WTC11 (cell line): Measurements from ENCODE around the gene SFI1.

Experiments
- CREB1 ChIP-seq: sonication (generic); formaldehyde crosslinking; IDR thresholded peaks from 2 replicates; pipeline ENCODE4 v1.8.0; 2023; ENCODE audit warnings: mild to moderate bottlenecking, missing genetic modification reagents
- GTF2I ChIP-seq: fragments of 250-450 bp; sonication (Bioruptor Pico); conservative IDR thresholded peaks from 2 replicates; pipeline ENCODE4 v1.4.0; 2021; ENCODE audit warnings: mild to moderate bottlenecking
- KAT7 ChIP-seq: sonication (generic); formaldehyde crosslinking; IDR thresholded peaks from 2 replicates; pipeline ENCODE4 v1.8.1; 2023; ENCODE audit warnings: missing genetic modification reagents, mild to moderate bottlenecking, borderline replicate concordance
- NFYB ChIP-seq: sonication (generic); formaldehyde crosslinking; conservative IDR thresholded peaks from 2 replicates; pipeline ENCODE4 v1.8.0; 2022; ENCODE audit warnings: low read depth, missing genetic modification reagents
- TF ChIP-seq, protein P1 (sequence below): fragments of 200-600 bp; IDR thresholded peaks from 2 replicates; pipeline ENCODE4 v1.8.0; 2022; ENCODE audit warnings: antibody characterized with exemption
- TF ChIP-seq, protein P2 (sequence below): sonication (generic); formaldehyde crosslinking; IDR thresholded peaks from 2 replicates; pipeline ENCODE4 v1.8.0; 2022; ENCODE audit warnings: missing genetic modification reagents

DNA sequence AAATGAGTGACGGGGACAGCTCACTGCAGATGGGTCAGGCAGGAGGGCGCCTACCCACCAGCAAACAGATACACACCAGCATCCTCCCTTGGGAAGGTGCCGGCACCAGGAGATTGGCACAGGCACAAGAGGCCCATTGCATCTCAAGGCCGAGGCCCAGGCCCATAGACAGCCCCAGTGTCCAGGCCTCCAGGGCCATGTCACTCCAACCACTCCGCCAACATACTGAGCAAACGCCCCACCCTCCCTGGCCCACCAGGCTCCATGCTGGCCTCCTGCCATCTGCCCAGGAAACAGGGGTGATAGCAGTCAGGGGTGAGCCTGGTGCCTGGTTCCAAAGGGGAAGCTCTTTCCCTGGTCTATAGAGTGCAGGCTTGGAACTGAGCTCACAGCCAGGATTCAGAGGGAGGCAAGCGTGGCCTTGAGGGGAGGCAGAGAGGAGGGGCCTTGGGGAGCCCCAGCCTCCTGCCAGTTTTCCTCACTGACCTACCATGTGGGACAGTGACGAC, 130.9 kb downstream of the SFI1 start:
- TF ChIP-seq, protein P1, sequence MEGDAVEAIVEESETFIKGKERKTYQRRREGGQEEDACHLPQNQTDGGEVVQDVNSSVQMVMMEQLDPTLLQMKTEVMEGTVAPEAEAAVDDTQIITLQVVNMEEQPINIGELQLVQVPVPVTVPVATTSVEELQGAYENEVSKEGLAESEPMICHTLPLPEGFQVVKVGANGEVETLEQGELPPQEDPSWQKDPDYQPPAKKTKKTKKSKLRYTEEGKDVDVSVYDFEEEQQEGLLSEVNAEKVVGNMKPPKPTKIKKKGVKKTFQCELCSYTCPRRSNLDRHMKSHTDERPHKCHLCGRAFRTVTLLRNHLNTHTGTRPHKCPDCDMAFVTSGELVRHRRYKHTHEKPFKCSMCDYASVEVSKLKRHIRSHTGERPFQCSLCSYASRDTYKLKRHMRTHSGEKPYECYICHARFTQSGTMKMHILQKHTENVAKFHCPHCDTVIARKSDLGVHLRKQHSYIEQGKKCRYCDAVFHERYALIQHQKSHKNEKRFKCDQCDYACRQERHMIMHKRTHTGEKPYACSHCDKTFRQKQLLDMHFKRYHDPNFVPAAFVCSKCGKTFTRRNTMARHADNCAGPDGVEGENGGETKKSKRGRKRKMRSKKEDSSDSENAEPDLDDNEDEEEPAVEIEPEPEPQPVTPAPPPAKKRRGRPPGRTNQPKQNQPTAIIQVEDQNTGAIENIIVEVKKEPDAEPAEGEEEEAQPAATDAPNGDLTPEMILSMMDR = no peak
- TF ChIP-seq GTF2I (no peak), CREB1 (CRISPR knock-in tag) (no peak), NFYB (no peak), KAT7 (CRISPR knock-in tag) (no peak)
- TF ChIP-seq, protein P2, sequence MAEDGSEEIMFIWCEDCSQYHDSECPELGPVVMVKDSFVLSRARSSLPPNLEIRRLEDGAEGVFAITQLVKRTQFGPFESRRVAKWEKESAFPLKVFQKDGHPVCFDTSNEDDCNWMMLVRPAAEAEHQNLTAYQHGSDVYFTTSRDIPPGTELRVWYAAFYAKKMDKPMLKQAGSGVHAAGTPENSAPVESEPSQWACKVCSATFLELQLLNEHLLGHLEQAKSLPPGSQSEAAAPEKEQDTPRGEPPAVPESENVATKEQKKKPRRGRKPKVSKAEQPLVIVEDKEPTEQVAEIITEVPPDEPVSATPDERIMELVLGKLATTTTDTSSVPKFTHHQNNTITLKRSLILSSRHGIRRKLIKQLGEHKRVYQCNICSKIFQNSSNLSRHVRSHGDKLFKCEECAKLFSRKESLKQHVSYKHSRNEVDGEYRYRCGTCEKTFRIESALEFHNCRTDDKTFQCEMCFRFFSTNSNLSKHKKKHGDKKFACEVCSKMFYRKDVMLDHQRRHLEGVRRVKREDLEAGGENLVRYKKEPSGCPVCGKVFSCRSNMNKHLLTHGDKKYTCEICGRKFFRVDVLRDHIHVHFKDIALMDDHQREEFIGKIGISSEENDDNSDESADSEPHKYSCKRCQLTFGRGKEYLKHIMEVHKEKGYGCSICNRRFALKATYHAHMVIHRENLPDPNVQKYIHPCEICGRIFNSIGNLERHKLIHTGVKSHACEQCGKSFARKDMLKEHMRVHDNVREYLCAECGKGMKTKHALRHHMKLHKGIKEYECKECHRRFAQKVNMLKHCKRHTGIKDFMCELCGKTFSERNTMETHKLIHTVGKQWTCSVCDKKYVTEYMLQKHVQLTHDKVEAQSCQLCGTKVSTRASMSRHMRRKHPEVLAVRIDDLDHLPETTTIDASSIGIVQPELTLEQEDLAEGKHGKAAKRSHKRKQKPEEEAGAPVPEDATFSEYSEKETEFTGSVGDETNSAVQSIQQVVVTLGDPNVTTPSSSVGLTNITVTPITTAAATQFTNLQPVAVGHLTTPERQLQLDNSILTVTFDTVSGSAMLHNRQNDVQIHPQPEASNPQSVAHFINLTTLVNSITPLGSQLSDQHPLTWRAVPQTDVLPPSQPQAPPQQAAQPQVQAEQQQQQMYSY (CRISPR knock-in tag) = no peak
